Activated CD4-positive, alpha-beta T cell treated with anti-CD3 and anti-CD28 coated beads for 24 hours (primary cell): Measurements from ENCODE around the gene PEX5L.
"Not testable (repeated sequence)": the region's sequence is repeated elsewhere in the genome, so short reads cannot be mapped to it uniquely, and the experiment has no call there.

ENCODE experiments used
- DNase-seq, 2 donors: peaks; one replicate each; pipeline ENCODE4 v3.0.0-alpha.2; 2020; ENCODE audit warnings: low read depth in 2 of 2

PEX5L gene

GRCh38 chr3:179837374-179837773, 199.4 kb downstream of the PEX5L start:
- no peak for DNase-seq

GRCh38 chr3:179833294-179833693, 203.4 kb downstream of the PEX5L start:
- no peak for DNase-seq

DNA sequence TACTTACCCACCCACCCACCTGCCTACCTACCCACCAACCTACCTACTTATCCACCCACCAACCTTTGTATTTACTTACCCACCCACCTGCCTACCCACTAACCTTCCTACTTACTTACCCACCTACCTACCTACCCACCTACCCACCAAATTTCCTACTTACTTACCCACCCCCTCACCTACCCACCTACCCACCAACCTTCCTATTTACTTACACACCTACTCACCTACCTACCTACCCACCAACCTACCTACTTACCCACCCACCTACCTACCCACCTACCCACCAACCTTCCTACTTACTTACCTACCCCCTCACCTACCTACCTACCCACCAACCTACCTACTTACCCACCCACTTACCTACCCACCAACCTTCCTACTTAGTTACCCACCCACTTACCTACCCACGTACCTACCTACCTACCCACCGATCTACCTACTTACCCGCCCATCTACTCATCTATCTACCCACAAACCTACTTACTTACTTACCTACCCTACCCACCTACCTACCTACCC, 204.3 kb downstream of the PEX5L start:
- no peak for DNase-seq

- no peak for DNase-seq
Observed at GRCh38 chr3:179829401-179829800, 207.3 kb downstream of the PEX5L start.

- no peak for DNase-seq
Observed at GRCh38 chr3:179828738-179829137, 208.0 kb downstream of the PEX5L start.

- no peak for DNase-seq
Observed at GRCh38 chr3:179826247-179826637, 210.5 kb downstream of the PEX5L start.

DNA sequence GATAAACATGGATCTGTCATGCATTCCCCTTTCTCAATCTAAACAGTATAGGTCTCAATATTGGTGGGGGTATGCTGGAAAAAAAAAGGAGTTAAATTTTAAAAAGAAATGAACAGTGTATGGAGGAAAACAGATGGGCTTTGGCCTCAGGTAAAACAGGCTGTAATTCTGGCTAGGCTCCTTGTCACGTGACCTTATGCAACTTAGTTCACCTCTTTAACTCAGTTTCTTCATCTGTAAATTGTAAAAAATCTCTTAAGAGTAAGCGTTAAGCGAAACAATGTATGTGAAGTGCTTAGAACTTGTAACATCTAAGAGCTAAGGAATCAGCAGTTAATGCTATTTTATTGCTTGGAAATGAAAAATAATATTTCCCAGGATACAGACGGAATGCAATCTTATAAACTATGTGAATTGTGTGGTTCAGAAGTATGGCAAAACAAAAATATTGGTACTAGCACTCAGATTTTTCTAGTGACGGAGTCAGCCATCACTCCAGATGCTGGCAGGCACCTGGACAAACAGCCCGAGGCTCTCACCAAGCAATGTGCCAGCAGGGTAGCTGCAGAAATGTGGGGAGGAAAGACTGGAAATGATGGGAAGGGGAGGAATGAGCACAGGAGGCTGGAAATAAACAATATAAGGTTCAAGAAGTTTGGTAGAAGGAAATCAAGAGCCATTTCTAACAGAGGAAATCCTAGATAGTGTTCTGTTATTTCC, 211.1 kb downstream of the PEX5L start:
- no peak for DNase-seq

- no peak for DNase-seq
Observed at GRCh38 chr3:179822296-179822695, 214.4 kb downstream of the PEX5L start.

GRCh38 chr3:179819379-179819778, 217.4 kb downstream of the PEX5L start:
- no peak for DNase-seq

GRCh38 chr3:179812096-179812382, 224.7 kb downstream of the PEX5L start:
- DNase-seq: no peak

- no peak for DNase-seq
Observed at GRCh38 chr3:179811321-179812095, 225.2 kb downstream of the PEX5L start.

GRCh38 chr3:179809639-179810038, 227.1 kb downstream of the PEX5L start:
- no peak for DNase-seq

- DNase-seq: no peak
Observed at GRCh38 chr3:179807588-179807987, 229.1 kb downstream of the PEX5L start.

DNA sequence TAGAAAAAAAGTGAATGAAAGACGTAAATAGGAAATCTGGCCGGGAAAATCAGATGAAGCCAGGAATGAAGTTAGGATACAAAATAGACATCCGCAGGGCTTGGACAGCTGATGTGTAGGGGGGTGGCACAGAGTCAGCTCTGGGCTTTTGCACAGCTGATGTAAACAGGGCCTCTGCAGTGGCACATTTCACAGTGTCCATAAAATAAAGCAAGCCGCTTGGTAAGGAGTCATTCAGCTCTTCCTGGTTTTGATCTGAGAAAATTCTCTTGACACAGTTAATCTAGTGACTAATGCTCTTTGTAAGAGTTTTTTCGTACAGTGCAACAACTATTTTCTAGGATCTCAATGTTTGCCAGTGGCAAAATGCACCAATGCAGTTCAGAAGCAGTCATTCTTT, 230.6 kb downstream of the PEX5L start:
- no peak for DNase-seq

DNA sequence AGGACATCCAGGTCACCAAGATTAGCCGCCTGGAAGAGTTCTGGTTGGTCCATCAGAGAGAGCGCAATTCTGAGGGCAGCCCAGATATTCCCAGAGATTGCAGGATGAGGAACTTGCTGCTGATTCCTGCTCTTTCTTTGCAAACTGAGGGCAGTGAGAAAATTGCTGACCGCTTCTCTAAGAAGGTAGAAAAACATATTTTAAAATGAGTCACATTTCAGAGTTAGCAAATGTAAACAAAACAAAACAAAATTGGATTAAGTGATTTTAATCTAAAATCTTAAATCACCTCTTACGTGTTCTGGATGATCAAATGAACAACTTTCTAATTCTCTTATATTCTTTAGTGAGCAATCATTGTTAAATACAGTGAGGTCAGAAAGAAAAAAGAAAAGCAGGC, 234.9 kb downstream of the PEX5L start:
- DNase-seq: no peak

DNA sequence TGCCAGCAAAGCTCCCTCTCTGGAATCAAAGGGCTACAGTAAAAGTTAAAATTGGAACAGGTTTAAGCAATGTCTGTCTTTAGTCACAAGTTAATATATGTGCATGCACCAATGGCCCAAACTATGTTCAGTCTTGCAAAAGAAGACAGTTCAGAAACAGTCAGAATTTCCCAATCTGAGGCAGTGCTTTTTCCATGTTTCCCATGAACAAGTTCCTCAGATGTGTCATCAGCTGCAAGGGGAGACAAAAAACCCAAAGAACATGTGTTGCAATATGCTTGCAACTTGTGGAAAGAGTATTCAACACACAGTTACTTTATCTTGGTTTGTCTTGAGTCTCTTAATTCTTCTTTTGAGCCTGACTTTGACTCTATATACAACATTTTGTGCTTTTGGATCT, 235.5 kb downstream of the PEX5L start:
- no peak for DNase-seq

- DNase-seq: no peak
Observed at GRCh38 chr3:179797192-179797591, 239.5 kb downstream of the PEX5L start.

- no peak for DNase-seq
Observed at GRCh38 chr3:179796421-179796820, 240.3 kb downstream of the PEX5L start.

DNA sequence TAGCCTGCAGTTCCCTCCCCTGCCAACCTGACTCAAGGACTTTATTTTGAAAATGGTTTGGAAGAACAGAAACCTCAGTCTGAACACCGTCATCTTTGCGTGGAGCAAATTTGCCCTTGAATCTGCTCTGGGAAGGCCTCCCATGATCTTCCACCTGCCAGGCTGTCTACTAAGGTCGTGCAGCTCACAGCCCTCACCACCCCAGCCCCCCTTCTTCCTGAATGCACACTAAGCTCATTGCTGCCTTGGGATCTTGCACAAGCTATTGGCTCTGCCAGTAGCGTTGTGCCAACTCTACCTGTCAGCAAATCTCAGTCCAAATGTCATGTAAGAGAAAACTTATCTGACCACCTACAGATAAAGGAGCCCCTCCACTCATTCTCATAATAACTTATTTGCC, 242.4 kb downstream of the PEX5L start:
- no peak for DNase-seq

DNA sequence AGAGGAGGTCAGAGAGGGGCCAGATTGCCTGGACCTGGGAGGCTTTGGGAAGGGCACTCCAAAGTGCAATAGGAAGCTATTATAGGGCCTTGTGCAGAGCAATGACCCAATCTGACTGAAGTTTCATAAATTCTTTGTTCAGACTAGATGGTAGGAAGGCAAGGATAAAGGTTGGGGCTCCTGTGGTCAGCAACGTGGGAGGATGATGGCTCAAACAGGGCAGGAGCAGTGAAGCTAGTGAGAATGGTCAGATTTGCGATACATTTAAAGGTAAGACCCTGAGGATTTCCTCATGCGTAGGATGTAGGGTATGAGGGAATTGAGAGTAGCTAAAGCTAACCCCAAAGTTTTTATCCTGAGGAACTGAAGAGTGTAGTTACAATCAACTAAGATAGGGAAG, 244.9 kb downstream of the PEX5L start:
- no peak for DNase-seq

DNA sequence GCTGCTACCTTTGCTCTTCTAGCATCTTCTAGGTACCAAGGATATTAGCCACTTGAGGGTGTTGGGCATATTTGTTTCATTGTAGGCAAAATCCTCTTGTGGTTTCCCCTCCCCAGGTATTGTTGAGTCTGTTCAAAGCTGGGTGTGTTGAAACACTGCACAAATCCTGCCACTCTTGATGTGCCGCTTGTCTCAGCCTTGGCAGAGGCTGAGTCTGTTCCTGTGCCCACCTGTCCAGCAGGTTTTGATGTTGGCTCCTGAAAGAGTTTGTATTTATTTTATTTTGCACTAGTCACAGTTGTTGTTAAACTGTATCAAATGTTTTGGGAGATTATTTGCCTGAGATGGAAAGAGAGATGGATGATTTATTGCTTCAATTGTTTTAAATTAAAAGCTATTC, 247.7 kb downstream of the PEX5L start:
- no peak for DNase-seq

- DNase-seq: not testable (repeated sequence)
Observed at GRCh38 chr3:179782841-179783240, 253.9 kb downstream of the PEX5L start.

- no peak for DNase-seq
Observed at GRCh38 chr3:179775416-179776122, 261.2 kb downstream of the PEX5L start.
